ENCODE measurements around the gene RAB20. TPM values are rescaled to one million over a fixed set of nuclear protein-coding genes. Genes with fewer than 3 reads are reported as not detected.
A peak's percentile ranks its signal among the peaks of the same experiment; 100 is the strongest.

Gene RAB20
- total and polyA plus RNA-seq, 2 of the 8 experiments (the other 6 are each of a cell fraction or from before 2014, with no cell fraction given) = 14.8 to 27.9 TPM

GRCh38 chr13:110519506-110519905, 42.0 kb downstream of the RAB20 start:
- Histone ChIP-seq H3K9me3 (ENCODE audit: insufficient read depth in 2 of 2, low read depth in 1 of 2, low read length in 1 of 2) (no peaks in the 10 kb centered on the region), H4K5ac (ENCODE audit: insufficient read length, low read depth, low read length) (no peak overlapping the region), H3K4me3 (ENCODE audit: extremely low read depth in 1 of 4, insufficient read depth in 2 of 4, low read depth in 3 of 4, low read length in 4 of 4) (no peak overlapping the region), H3K27ac (ENCODE audit: low read depth, low read length) (no peak overlapping the region), H2AK5ac (ENCODE audit: low read depth, low read length) (no peak overlapping the region), H3K27me3 (replicated peaks in 1 of 4; ENCODE audit: control insufficient read depth in 3 of 4, extremely low read depth in 1 of 4, insufficient read depth in 3 of 4, low read length in 3 of 4) (no peaks in the 10 kb centered on the region), H3K4ac (replicated peaks; ENCODE audit: insufficient read length, low read depth, low read length) (no peak overlapping the region), H3K4me2 (ENCODE audit: insufficient read depth in 1 of 2, low read depth in 2 of 2, low read length in 2 of 2) (no peak overlapping the region), H2BK120ac (replicated peaks; ENCODE audit: low read depth, low read length) (no peak overlapping the region), H3K9ac (replicated peaks in 1 of 4; ENCODE audit: extremely low read depth in 1 of 4, low read depth in 3 of 4, low read length in 3 of 4) (no peak overlapping the region), H2BK20ac (ENCODE audit: low read length) (no peak overlapping the region), H3K23ac (ENCODE audit: insufficient read length) (no peak overlapping the region), H4K8ac (ENCODE audit: extremely low read depth, insufficient read depth, low read length) (no peak overlapping the region), H2BK15ac (ENCODE audit: low read length) (no peak overlapping the region), H3K79me1 (ENCODE audit: low read depth, low read length) (peaks cover 3% of the 10 kb centered on the region; the same call in 1 of the 2 replicates), H3K79me2 (ENCODE audit: control insufficient read depth in 1 of 2, insufficient read depth in 2 of 2, low read length in 2 of 2) (no peaks in the 10 kb centered on the region; a peak in 1 of 4 replicates), H2BK5ac (ENCODE audit: low read depth, low read length) (peak overlapping the region; percentile 66; the same call in 1 of the 2 replicates), H3K14ac (ENCODE audit: insufficient read length) (no peak overlapping the region), H3K18ac (ENCODE audit: extremely low read depth, low read length) (no peak overlapping the region), H3K23me2 (ENCODE audit: low read depth, low read length) (no peaks in the 10 kb centered on the region), H2BK12ac (ENCODE audit: low read depth, low read length) (no peak overlapping the region), H3K56ac (replicated peaks; ENCODE audit: insufficient read length, low read depth, low read length) (no peak overlapping the region), H3K36me3 (ENCODE audit: control insufficient read depth in 2 of 4, insufficient read depth in 4 of 4, low read length in 3 of 4) (no peaks in the 10 kb centered on the region), H4K91ac (replicated peaks; ENCODE audit: insufficient read length, low read length) (no peak overlapping the region), H2AFZ (ENCODE audit: low read length) (no peak overlapping the region), H3K4me1 (replicated peaks in 1 of 4; ENCODE audit: control insufficient read depth in 3 of 4, insufficient read depth in 4 of 4, low read length in 3 of 4) (no peaks in the 10 kb centered on the region), H4K20me1 (replicated peaks in 1 of 2; ENCODE audit: control insufficient read depth in 1 of 2, insufficient read depth in 2 of 2, low read length in 2 of 2) (no peaks in the 10 kb centered on the region)
- DNase-seq (ENCODE audit: low read depth in 1 of 2, low spot score in 2 of 2) (no peak), FAIRE-seq (no peak)
- POLR2A ChIA-PET (ENCODE audit: partially characterized antibody) = interaction anchor here (1.5 kb wide), 1 partner anchor 9 kb away, joined by 3 read pairs; no protein-coding TSS in a partner anchor
- 93% methylated on average over 7 of the region's 7 CpGs; no CpG with 5 or more reads in 1 of the 2 experiments for WGBS, 2 experiments (ENCODE audit: extremely low coverage in 1 of 2, insufficient coverage in 1 of 2, insufficient read length in 1 of 2, insufficient replicate concordance in 2 of 2, low coverage in 1 of 2, low lambda C conversion rate in 2 of 2, missing lambda C conversion rate in 1 of 2)
- CTCF ChIA-PET (ENCODE audit: partially characterized antibody) = interaction anchor here (0.6 to 2.1 kb wide), 6 partner anchors 11 to 704 kb away, joined by 3 to 20 read pairs (median 4); no protein-coding TSS in a partner anchor
- TF ChIP-seq TAF7 (optimal IDR thresholded peaks at IDR 0.05; ENCODE audit: borderline replicate concordance, low read depth, low read length) = no peak
- TF ChIP-seq KDM1A (IDR thresholded peaks at IDR 0.05; ENCODE audit: borderline replicate concordance, low read length) = no peak
- no peak for TF ChIP-seq USF2 (IDR thresholded peaks at IDR 0.05; ENCODE audit: low read length)
- TF ChIP-seq BACH1 (IDR thresholded peaks at IDR 0.05; ENCODE audit: low read length) = no peak
- no peak for TF ChIP-seq SP1 (IDR thresholded peaks at IDR 0.05; ENCODE audit: low read depth, low read length)
- TF ChIP-seq CTCF (IDR thresholded peaks at IDR 0.05; ENCODE audit: control extremely low read depth in 1 of 3, insufficient read depth in 1 of 3, low read depth in 1 of 3, low read length in 3 of 3) = no peak
- no peak for TF ChIP-seq SIX5 (IDR thresholded peaks at IDR 0.05; ENCODE audit: low read depth, low read length)
- no peak for TF ChIP-seq HDAC2 (IDR thresholded peaks at IDR 0.05; ENCODE audit: borderline replicate concordance in 1 of 2, low read depth in 2 of 2, low read length in 2 of 2)
- TF ChIP-seq BRCA1 (IDR thresholded peaks at IDR 0.05; ENCODE audit: low read depth, low read length) = no peak
